Stomach (tissue), 9 donors: ENCODE results near the gene RFC1. TPM values are rescaled to one million over a fixed set of nuclear protein-coding genes. Genes with fewer than 3 reads are reported as not detected.
"Not testable (repeated sequence)": the region's sequence is repeated elsewhere in the genome, so short reads cannot be mapped to it uniquely, and the experiment has no call there.

Source experiments
- DNase-seq, 2 donors: peaks; one replicate each; pipeline versions ENCODE4 v3.0.0 to v3.0.0-alpha.2; 2013 to 2019
- H3K27ac ChIP-seq, 5 donors: fragments of 200-600 bp in 4 of 5; sonication (generic) in 4 of 5; one replicate each; pipeline ENCODE4 v1.5.1; 2013 to 2019; ENCODE audit warnings: mild to moderate bottlenecking in 1 of 5, moderate library complexity in 1 of 5
- H3K27me3 ChIP-seq, 3 donors: fragments of 200-600 bp; sonication (generic); one replicate each; pipeline ENCODE4 v1.5.1; 2017 to 2019; ENCODE audit warnings: mixed run types in 1 of 3
- H3K36me3 ChIP-seq, 4 donors: fragments of 200-600 bp; sonication (generic); 1 replicate in 3 of 4; 2 replicates in 1 of 4; pipeline ENCODE4 v1.5.1; 2016 to 2019
- H3K4me1 ChIP-seq, 4 donors: fragments of 200-600 bp; sonication (generic); one replicate each; pipeline ENCODE4 v1.5.1; 2016 to 2019
- H3K4me3 ChIP-seq, 4 donors: fragments of 200-600 bp; sonication (generic) in 3 of 4; one replicate each; pipeline ENCODE4 v1.5.1; 2016 to 2019; ENCODE audit warnings: mild to moderate bottlenecking in 1 of 4
- H3K9me3 ChIP-seq, 4 donors: fragments of 200-600 bp; sonication (generic); one replicate each; pipeline ENCODE4 v1.5.1; 2016 to 2019
- CTCF ChIP-seq, 7 experiments: fragments of 450-650 bp in 4 of 7; fragments of 200-600 bp in 3 of 7; sonication (generic) in 3 of 7; IDR thresholded peaks; one replicate each; pipeline ENCODE4 v1.5.1; 2016 to 2019; ENCODE audit warnings: antibody characterized with exemption in 7 of 7, control low read depth in 2 of 7, mild to moderate bottlenecking in 1 of 7
- EP300 ChIP-seq: sonication (generic); formaldehyde crosslinking; IDR thresholded peaks from one replicate; pipeline ENCODE4 v1.6.1; 2017; ENCODE audit warnings: antibody characterized with exemption
- POLR2A ChIP-seq, 4 donors: fragments of 450-650 bp; IDR thresholded peaks; one replicate each; pipeline ENCODE4 v1.6.1; 2016; ENCODE audit warnings: antibody characterized with exemption in 4 of 4, control low read depth in 2 of 4, mild to moderate bottlenecking in 1 of 4, moderate library complexity in 1 of 4
- POLR2AphosphoS5 ChIP-seq, 3 donors: sonication (generic); formaldehyde crosslinking; IDR thresholded peaks; one replicate each; pipeline ENCODE4 v1.6.1; 2016; ENCODE audit warnings: antibody characterized with exemption in 3 of 3
- WGBS, 5 donors: extraction: QIAGEN DNeasy Blood & Tissue Kit in 3 of 5; methylation state at CpG; one replicate each; pipeline versions ENCODE4 v1.1.5 to v1.1.7; 2013 to 2018; 5-methylcytosine and 5-hydroxymethylcytosine counted together
- intact Hi-C: fragments of 100-400 bp; cut with DNase I; formaldehyde crosslinking; loops from one replicate; pipeline ENCODE4 v1.15.1; 2023; ENCODE audit warnings: low total_unique reads
- polyA plus RNA-seq, 3 donors: library from polyadenylated mRNA; stranded (reverse); fragments of 200-250 nt; gene quantifications; one replicate each; pipeline ENCODE4 v1.2.3, GENCODE V29; 2013
- total RNA-seq, 5 donors: library from RNA; depleted of rRNA; stranded (reverse); fragments of >200 nt; gene quantifications; one replicate each; pipeline versions ENCODE4 v1.1.0 to v1.2.3, GENCODE V29; 2014 to 2016
- donor health status: healthy with polysubstance abuse.
- donor health status: Bipolar disorder and iron deficiency.
- donor health status: healthy.

The RFC1 gene
- total and polyA plus RNA-seq, 8 donors: 9.1 to 127 (median 23.0) TPM

- WGBS, 5 donors: 50 to 68% (median 58%) methylated on average over 14 of the region's 14 CpGs
- DNase-seq: no peak
- Histone ChIP-seq H3K9me3 (no peaks in the 10 kb centered on the region), H3K4me1 (peaks cover 0 to 8% (median 0%) of the 10 kb centered on the region in 4 donors), H3K27me3 (no peaks in the 10 kb centered on the region), H3K4me3 (no peak overlapping the region), H3K36me3 (peaks cover 27 to 95% (median 93%) of the 10 kb centered on the region in 4 donors), H3K27ac (no peak overlapping the region)
- TF ChIP-seq EP300 (no peak), POLR2A (IDR thresholded peaks at IDR 0.05) (no peak), CTCF (IDR thresholded peaks at IDR 0.05) (no peak), POLR2AphosphoS5 (IDR thresholded peaks at IDR 0.05) (no peak)
- intact Hi-C loops: no loop called here
Observed at GRCh38 chr4:39305912-39306677, 60.1 kb downstream of the RFC1 start.

DNA sequence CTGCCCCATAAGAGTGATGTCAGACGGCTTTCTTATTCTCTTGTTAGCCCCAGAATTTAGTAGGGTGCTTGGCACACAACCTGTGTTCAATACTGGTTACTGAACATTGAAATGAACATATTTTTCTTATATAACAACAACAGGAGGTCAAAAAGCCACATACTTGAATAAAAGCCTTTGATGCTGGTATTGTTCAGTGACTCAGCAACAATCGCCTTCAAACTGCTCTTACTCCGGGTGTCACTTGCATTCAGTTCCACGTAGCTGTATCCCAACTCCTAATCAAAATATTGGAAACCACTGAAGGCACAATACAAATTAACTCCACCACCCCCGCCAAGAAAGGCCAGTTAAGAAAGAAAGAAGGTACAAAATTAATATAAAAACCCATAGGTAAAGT is 61.5 kb downstream of the RFC1 start:
- WGBS, 5 donors: 89 to 93% (median 91%) methylated on average over 5 of the region's 5 CpGs
- Histone ChIP-seq H3K27me3 (no peaks in the 10 kb centered on the region), H3K27ac (no peak overlapping the region), H3K4me1 (peaks cover 0 to 8% (median 0%) of the 10 kb centered on the region in 4 donors), H3K36me3 (peaks cover 35 to 95% (median 93%) of the 10 kb centered on the region in 4 donors), H3K9me3 (no peaks in the 10 kb centered on the region), H3K4me3 (no peak overlapping the region)
- DNase-seq: no peak
- no peak for TF ChIP-seq POLR2A (IDR thresholded peaks at IDR 0.05)
- no peak for TF ChIP-seq CTCF (IDR thresholded peaks at IDR 0.05)
- TF ChIP-seq EP300: no peak
- no peak for TF ChIP-seq POLR2AphosphoS5 (IDR thresholded peaks at IDR 0.05)
- intact Hi-C loops: no loop called here

- 91 to 97% (median 93%) methylated on average over 3 of the region's 3 CpGs for WGBS, 5 donors
- TF ChIP-seq POLR2AphosphoS5 (IDR thresholded peaks at IDR 0.05): no peak
- no peak for TF ChIP-seq POLR2A (IDR thresholded peaks at IDR 0.05)
- no peak for TF ChIP-seq EP300
- no peak for DNase-seq
- H3K27ac ChIP-seq: no peak overlapping the region
- no peaks in the 10 kb centered on the region for H3K9me3 ChIP-seq
- H3K4me1 ChIP-seq: peaks cover 0 to 8% (median 0%) of the 10 kb centered on the region in 4 donors
- H3K27me3 ChIP-seq: no peaks in the 10 kb centered on the region
- peaks cover 42 to 96% (median 94%) of the 10 kb centered on the region in 4 donors for H3K36me3 ChIP-seq
- no peak overlapping the region for H3K4me3 ChIP-seq
- intact Hi-C loops: no loop called here
Observed at GRCh38 chr4:39303871-39304270, 62.3 kb downstream of the RFC1 start.

- H3K27ac ChIP-seq: no peak overlapping the region
- TF ChIP-seq POLR2AphosphoS5 (IDR thresholded peaks at IDR 0.05) (no peak), EP300 (no peak), POLR2A (IDR thresholded peaks at IDR 0.05) (no peak), CTCF (IDR thresholded peaks at IDR 0.05) (no peak)
- no peak overlapping the region for H3K4me3 ChIP-seq
- no peaks in the 10 kb centered on the region for H3K27me3 ChIP-seq
- DNase-seq: no peak
- H3K9me3 ChIP-seq: no peaks in the 10 kb centered on the region
- intact Hi-C loops: no loop called here
- H3K36me3 ChIP-seq: peaks cover 45 to 97% (median 94%) of the 10 kb centered on the region in 4 donors
- 95 to 100% (median 98%) methylated on average over 1 of the region's 1 CpG for WGBS, 5 donors
- H3K4me1 ChIP-seq: peaks cover 0 to 8% (median 0%) of the 10 kb centered on the region in 4 donors
Observed at GRCh38 chr4:39302901-39303300, 63.3 kb downstream of the RFC1 start.

DNA sequence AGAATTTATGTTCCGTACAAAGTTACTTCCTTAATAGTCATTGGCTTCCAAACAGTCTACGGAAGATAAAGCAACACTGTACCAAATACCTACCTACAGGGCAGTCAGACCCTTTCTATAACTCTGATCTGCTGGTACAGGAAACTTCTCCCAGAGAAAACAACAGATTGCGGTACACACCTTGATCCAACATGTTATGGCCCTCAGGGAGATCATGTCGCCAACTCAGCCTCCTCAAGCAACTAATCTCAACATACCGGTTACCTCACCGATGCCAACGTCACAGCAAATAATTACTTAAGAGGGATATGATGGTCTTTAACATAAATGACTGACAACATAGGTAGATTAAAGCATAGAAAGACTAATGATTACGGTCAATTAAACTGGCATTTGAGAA is 70.4 kb downstream of the RFC1 start:
- no peak for TF ChIP-seq POLR2A (IDR thresholded peaks at IDR 0.05)
- no peak for TF ChIP-seq EP300
- no peak for TF ChIP-seq POLR2AphosphoS5 (IDR thresholded peaks at IDR 0.05)
- no peak for TF ChIP-seq CTCF (IDR thresholded peaks at IDR 0.05)
- no peaks in the 10 kb centered on the region for H3K4me1 ChIP-seq
- peaks cover 49 to 87% (median 85%) of the 10 kb centered on the region in 4 donors for H3K36me3 ChIP-seq
- H3K4me3 ChIP-seq: no peak overlapping the region
- no peaks in the 10 kb centered on the region for H3K27me3 ChIP-seq
- no peak for DNase-seq
- no peaks in the 10 kb centered on the region for H3K9me3 ChIP-seq
- 95 to 98% (median 98%) methylated on average over 8 of the region's 8 CpGs for WGBS, 5 donors
- intact Hi-C loops: no loop called here
- no peak overlapping the region for H3K27ac ChIP-seq

DNA sequence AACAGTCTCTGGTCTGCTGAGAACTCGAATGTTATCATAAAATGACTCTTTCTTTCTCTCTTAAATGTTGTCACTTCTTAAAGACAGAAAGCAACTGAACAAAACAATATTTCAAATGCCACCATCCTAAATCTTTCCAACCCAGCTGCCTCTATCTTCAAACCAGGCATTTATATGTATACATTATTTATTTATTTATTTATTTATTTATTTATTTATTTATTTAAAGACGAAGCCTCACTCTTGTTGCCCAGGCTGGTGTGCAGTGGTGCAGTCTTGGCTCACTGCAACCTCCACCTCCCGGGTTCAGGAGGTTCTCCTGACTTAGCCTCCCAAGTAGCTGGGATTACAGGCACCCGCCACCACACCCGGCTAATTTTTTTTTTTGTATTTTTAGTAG is 73.7 kb downstream of the RFC1 start:
- 96 to 99% (median 96%) methylated on average over 5 of the region's 5 CpGs for WGBS, 5 donors
- intact Hi-C loops, H3K27ac ChIP-seq, DNase-seq, H3K4me1 ChIP-seq, H3K27me3 ChIP-seq, H3K9me3 ChIP-seq, H3K4me3 ChIP-seq: not testable (repeated sequence)
- H3K36me3 ChIP-seq: peaks cover 28 to 87% (median 85%) of the 10 kb centered on the region in 4 donors
